GM21619 (cell line): ENCODE measurements around the gene FOXP4.

Experiments
- ATAC-seq: cut with Tn5 transposase; IDR thresholded peaks from one replicate; pipeline ENCODE4 v1.9.1; 2021; ENCODE audit not compliant: unreplicated experiment

Gene FOXP4

GRCh38 chr6:41582540-41582939 is 36.4 kb downstream of the FOXP4 start:
- no peak for ATAC-seq

GRCh38 chr6:41583565-41583964 is 37.4 kb downstream of the FOXP4 start:
- ATAC-seq: no peak

GRCh38 chr6:41584205-41584604 is 38.0 kb downstream of the FOXP4 start:
- no peak for ATAC-seq

GRCh38 chr6:41584668-41585205 is 38.6 kb downstream of the FOXP4 start:
- ATAC-seq: no peak

- ATAC-seq: no peak
These were observed 39.4 kb downstream of the FOXP4 start for GRCh38 chr6:41585605-41586004.

- ATAC-seq: no peak
These were observed 40.2 kb downstream of the FOXP4 start for GRCh38 chr6:41586252-41587007.

- ATAC-seq: no peak
These were observed 41.1 kb downstream of the FOXP4 start for GRCh38 chr6:41587131-41587879.

GRCh38 chr6:41588111-41588510 is 41.9 kb downstream of the FOXP4 start:
- no peak for ATAC-seq

- ATAC-seq: no peak
These were observed 43.0 kb downstream of the FOXP4 start for GRCh38 chr6:41589223-41589622.

- ATAC-seq: no peak
These were observed 43.7 kb downstream of the FOXP4 start for GRCh38 chr6:41589636-41590622.

GRCh38 chr6:41591122-41591521 is 44.9 kb downstream of the FOXP4 start:
- no peak for ATAC-seq

- no peak for ATAC-seq
These were observed 45.8 kb downstream of the FOXP4 start for GRCh38 chr6:41591859-41592502.

GRCh38 chr6:41593406-41593805 is 47.2 kb downstream of the FOXP4 start:
- ATAC-seq: no peak

- ATAC-seq: no peak
These were observed 47.7 kb downstream of the FOXP4 start for GRCh38 chr6:41593839-41594238.

GRCh38 chr6:41594326-41594725 is 48.1 kb downstream of the FOXP4 start:
- no peak for ATAC-seq

GRCh38 chr6:41594766-41595165 is 48.6 kb downstream of the FOXP4 start:
- ATAC-seq: no peak

- ATAC-seq: no peak
These were observed 49.0 kb downstream of the FOXP4 start for GRCh38 chr6:41595166-41595565.

- ATAC-seq: no peak
These were observed 50.0 kb downstream of the FOXP4 start for GRCh38 chr6:41596096-41596685.

- ATAC-seq: no peak
These were observed 50.6 kb downstream of the FOXP4 start for GRCh38 chr6:41596807-41597206.
